KOPT-K1 (cell line): ENCODE data around the gene GP5.

ENCODE experiments used
- H3K27ac ChIP-seq: fragments of 200-600 bp; sonication (generic); 2 replicates; pipeline ENCODE4 v1.5.1; 2016; ENCODE audit warnings: antibody characterized with exemption, mild to moderate bottlenecking, low read depth, low read length; ENCODE audit not compliant: poor library complexity, severe bottlenecking
- H3K36me3 ChIP-seq: fragments of 200-600 bp; sonication (generic); 2 replicates; pipeline ENCODE4 v1.5.1; 2017; ENCODE audit warnings: antibody characterized with exemption, mild to moderate bottlenecking, low read length, moderate library complexity; ENCODE audit not compliant: insufficient read depth
- H3K9me3 ChIP-seq: fragments of 200-600 bp; sonication (generic); 2 replicates; pipeline ENCODE4 v1.5.1; 2017; ENCODE audit warnings: antibody characterized with exemption, low read length, mild to moderate bottlenecking; ENCODE audit not compliant: insufficient read depth, poor library complexity, severe bottlenecking

The GP5 gene

DNA sequence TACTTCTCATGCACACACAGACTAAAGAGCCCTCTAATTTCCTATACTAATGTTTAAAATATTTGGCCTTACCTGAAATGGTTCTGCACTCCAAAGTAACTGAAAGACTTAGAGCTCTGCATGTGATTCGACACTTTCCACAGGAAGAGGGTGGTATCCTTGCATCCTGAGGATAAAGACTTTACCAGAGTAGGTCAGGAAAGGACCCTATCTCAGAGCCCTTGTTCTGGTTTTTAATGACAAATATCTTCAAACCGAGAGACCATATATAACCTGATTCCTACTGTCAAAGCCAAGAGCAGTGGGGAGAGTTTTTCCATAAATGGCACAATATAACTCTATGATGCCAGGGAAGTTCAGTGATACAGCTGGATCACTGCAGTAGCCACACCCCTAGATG, at the start of gene GP5:
Gene GP5, minus strand, starts transcription at position 101 of the 400 bp plus-strand sequence. CDS start 984 bp downstream, outside the sequence.
- Histone ChIP-seq H3K9me3 (no peaks in the 10 kb centered on the region), H3K36me3 (peaks cover 7% of the 10 kb centered on the region), H3K27ac (no peak within 1 kb of the TSS)

GRCh38 chr3:194447657-194448056, 48.6 kb upstream of the GP5 start:
- H3K27ac ChIP-seq: no peak overlapping the region
- H3K9me3 ChIP-seq: no peaks in the 10 kb centered on the region
- H3K36me3 ChIP-seq: peaks cover 92% of the 10 kb centered on the region

- Histone ChIP-seq H3K9me3 (no peaks in the 10 kb centered on the region), H3K27ac (no peak overlapping the region), H3K36me3 (peaks cover 92% of the 10 kb centered on the region)
Measured at GRCh38 chr3:194447161-194447560, 48.1 kb upstream of the GP5 start.

GRCh38 chr3:194446754-194447153, 47.7 kb upstream of the GP5 start:
- Histone ChIP-seq H3K36me3 (peaks cover 92% of the 10 kb centered on the region), H3K27ac (no peak overlapping the region), H3K9me3 (no peaks in the 10 kb centered on the region)

DNA sequence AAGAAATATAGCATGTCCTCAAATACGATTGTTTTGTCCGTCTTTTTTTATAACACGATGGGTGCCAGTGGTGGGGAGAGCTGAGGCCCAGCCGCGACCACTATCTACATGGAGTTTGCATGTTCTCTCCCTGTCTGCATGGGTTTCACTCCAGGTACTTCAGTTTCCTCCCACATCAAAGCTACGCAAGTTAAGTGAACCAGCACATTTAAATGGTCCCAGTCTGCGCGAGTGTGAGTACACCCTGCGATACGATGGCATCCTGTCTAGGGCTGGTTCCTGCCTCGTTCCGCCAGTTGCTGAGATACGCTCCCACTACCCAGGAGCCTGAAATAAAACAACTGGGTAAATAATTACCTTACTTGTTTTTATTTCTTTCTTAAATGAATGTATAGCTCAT, 47.1 kb upstream of the GP5 start:
- Histone ChIP-seq H3K27ac (no peak overlapping the region), H3K36me3 (peaks cover 92% of the 10 kb centered on the region)

DNA sequence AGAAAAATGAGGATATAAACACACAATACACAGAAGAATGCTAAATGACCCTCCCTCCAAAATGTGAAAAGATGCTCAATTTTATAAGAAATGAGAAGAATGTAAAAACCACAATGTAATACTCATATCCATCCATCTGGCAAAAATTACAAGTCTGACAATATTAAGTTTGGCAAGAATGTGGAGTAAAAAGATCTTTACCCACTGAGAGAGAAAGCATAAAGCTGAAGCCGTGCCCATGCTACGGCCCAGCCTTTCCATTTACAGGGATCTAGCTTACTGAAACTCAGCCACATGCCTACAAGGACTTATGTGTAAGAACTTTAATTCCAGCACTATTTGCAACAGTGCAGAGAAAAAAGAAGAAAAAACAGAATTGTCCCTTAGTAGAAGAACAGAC, 44.8 kb upstream of the GP5 start:
- Histone ChIP-seq H3K9me3 (no peaks in the 10 kb centered on the region), H3K27ac (no peak overlapping the region), H3K36me3 (peaks cover 94% of the 10 kb centered on the region)

More for the DNA sequence above, 47.1 kb upstream of the GP5 start:
- H3K9me3 ChIP-seq: no peaks in the 10 kb centered on the region

GRCh38 chr3:194440756-194441155, 41.7 kb upstream of the GP5 start:
- no peak overlapping the region for H3K27ac ChIP-seq
- H3K9me3 ChIP-seq: no peaks in the 10 kb centered on the region
- H3K36me3 ChIP-seq: peaks cover 98% of the 10 kb centered on the region

GRCh38 chr3:194439881-194440550, 41.0 kb upstream of the GP5 start:
- H3K36me3 ChIP-seq: peaks cover 98% of the 10 kb centered on the region
- no peak overlapping the region for H3K27ac ChIP-seq
- H3K9me3 ChIP-seq: no peaks in the 10 kb centered on the region

GRCh38 chr3:194434503-194434902, 35.4 kb upstream of the GP5 start:
- Histone ChIP-seq H3K27ac (no peak overlapping the region), H3K9me3 (no peaks in the 10 kb centered on the region), H3K36me3 (peaks cover 99% of the 10 kb centered on the region)

DNA sequence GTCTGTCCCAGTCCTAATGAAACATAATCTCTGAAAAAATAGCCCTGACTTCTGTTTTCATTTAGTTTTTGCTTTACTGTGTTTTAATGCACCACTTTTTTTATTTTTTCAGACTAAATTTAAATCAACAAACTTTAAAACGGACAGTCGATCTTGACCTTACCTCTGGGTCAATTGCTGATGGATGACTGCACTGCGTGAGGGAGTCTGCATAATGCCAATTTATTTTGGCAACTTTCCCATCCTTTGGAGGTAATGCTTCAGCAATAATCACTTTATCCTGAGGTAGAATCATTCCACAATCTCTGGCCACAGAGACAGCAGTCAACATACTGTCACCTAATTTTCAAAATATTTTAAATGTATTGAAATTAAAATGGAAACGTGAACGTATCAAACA, 32.5 kb upstream of the GP5 start:
- Histone ChIP-seq H3K36me3 (peaks cover 97% of the 10 kb centered on the region), H3K27ac (no peak overlapping the region), H3K9me3 (no peaks in the 10 kb centered on the region)

GRCh38 chr3:194425399-194425798, 26.3 kb upstream of the GP5 start:
- H3K9me3 ChIP-seq: no peaks in the 10 kb centered on the region
- H3K36me3 ChIP-seq: peaks cover 94% of the 10 kb centered on the region
- H3K27ac ChIP-seq: no peak overlapping the region

- Histone ChIP-seq H3K27ac (no peak overlapping the region), H3K36me3 (peaks cover 94% of the 10 kb centered on the region), H3K9me3 (no peaks in the 10 kb centered on the region)
Measured at GRCh38 chr3:194424953-194425352, 25.9 kb upstream of the GP5 start.

- H3K9me3 ChIP-seq: no peaks in the 10 kb centered on the region
- H3K36me3 ChIP-seq: peaks cover 92% of the 10 kb centered on the region
- no peak overlapping the region for H3K27ac ChIP-seq
Measured at GRCh38 chr3:194424373-194424772, 25.3 kb upstream of the GP5 start.

DNA sequence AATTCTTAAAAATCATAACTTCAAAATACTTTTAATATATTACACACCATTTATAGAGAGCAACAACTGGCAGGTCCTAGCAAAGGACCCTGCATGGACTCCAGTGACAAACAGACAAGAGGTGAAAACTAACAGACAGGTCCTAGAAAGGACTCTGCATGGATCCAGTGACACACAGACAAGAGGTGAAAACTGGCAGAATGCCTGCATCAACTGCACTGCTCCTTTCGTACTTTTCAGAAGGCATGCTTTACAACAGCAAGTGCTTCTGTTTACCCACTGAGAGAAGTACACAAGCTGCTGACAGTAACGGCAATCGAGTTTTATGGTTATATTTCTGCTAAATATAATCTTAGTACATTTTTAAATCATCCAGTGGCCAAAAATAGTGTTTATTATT, 24.3 kb upstream of the GP5 start:
- H3K9me3 ChIP-seq: no peaks in the 10 kb centered on the region
- H3K27ac ChIP-seq: no peak overlapping the region
- peaks cover 92% of the 10 kb centered on the region for H3K36me3 ChIP-seq

GRCh38 chr3:194422188-194422587, 23.1 kb upstream of the GP5 start:
- Histone ChIP-seq H3K9me3 (no peaks in the 10 kb centered on the region), H3K27ac (no peak overlapping the region), H3K36me3 (peaks cover 83% of the 10 kb centered on the region)

GRCh38 chr3:194418671-194419070, 19.6 kb upstream of the GP5 start:
- Histone ChIP-seq H3K9me3 (no peaks in the 10 kb centered on the region), H3K36me3 (peaks cover 69% of the 10 kb centered on the region), H3K27ac (no peak overlapping the region)
